Pancreas (tissue), 10 donors: ENCODE results near the gene CRMP1. TPM values are rescaled to one million over a fixed set of nuclear protein-coding genes. Genes with fewer than 3 reads are reported as not detected.

Source experiments
- ATAC-seq, 4 donors: fragments of 200-7000 bp; cut with Tn5 transposase; one replicate each; pipeline versions ENCODE4 v1.8.0 to v1.9.1; 2020; ENCODE audit warnings: mild to moderate bottlenecking in 4 of 4, moderate library complexity in 4 of 4
- DNase-seq, 6 donors: peaks; one replicate each; pipeline ENCODE4 v3.0.0-alpha.2; 2020
- FAIRE-seq: peaks from 2 replicates; lab custom pipeline; 2012; peaks lifted over from hg19 to GRCh38; lab: Jason Lieb, UNC
- H3K27ac ChIP-seq, 4 donors: fragments of 200-600 bp; sonication (generic); 1 replicate in 3 of 4; 2 replicates in 1 of 4; pipeline versions ENCODE4 v1.5.0 to v1.8.0; 2020
- H3K27me3 ChIP-seq, 4 donors: fragments of 200-600 bp; one replicate each; pipeline ENCODE4 v1.8.0; 2021
- H3K36me3 ChIP-seq, 3 donors: fragments of 200-600 bp; sonication (generic) in 1 of 3; one replicate each; pipeline versions ENCODE4 v1.5.0 to v1.8.0; 2020 to 2021
- H3K4me1 ChIP-seq, 3 donors: fragments of 200-600 bp; one replicate each; pipeline ENCODE4 v1.8.0; 2021
- H3K4me3 ChIP-seq, 4 donors: fragments of 200-600 bp; sonication (generic) in 2 of 4; one replicate each; pipeline versions ENCODE4 v1.5.0 to v1.8.0; 2020 to 2021
- H3K9me3 ChIP-seq, 4 donors: fragments of 200-600 bp; one replicate each; pipeline ENCODE4 v1.8.0; 2021
- CTCF ChIP-seq, 4 donors: fragments of 200-600 bp; sonication (generic) in 3 of 4; IDR thresholded peaks; one replicate each; pipeline versions ENCODE4 v1.5.0 to v1.8.0; 2021; ENCODE audit warnings: antibody characterized with exemption in 4 of 4
- WGBS, 2 donors: extraction: QIAGEN DNeasy Blood & Tissue Kit; methylation state at CpG; one replicate each; pipeline ENCODE4 v1.1.7; 2013; 5-methylcytosine and 5-hydroxymethylcytosine counted together
- intact Hi-C, 3 donors: fragments of 100-400 bp; cut with DNase I; formaldehyde crosslinking; loops; one replicate each; pipeline versions ENCODE4 v1.11.1 to v1.14.2; 2022
- polyA plus RNA-seq, 2 donors: library from polyadenylated mRNA; stranded (reverse); fragments of 200-250 nt; gene quantifications; one replicate each; pipeline ENCODE4 v1.2.3, GENCODE V29; 2013
- total RNA-seq, 6 donors: library from RNA; stranded (reverse); fragmentation: NEBNext Ultra II Directional in 4 of 6; extraction: Animal tissue kit (Norgen Biotek cat#: 25700) in 4 of 6; gene quantifications; one replicate each; pipeline versions ENCODE4 v1.2.1 to v1.2.4, GENCODE V29; 2021 to 2023
- donor health status: healthy with polysubstance abuse.
- donor health status: DM: no; HTN: no; CAD: no; lungs with moderate emphysema.
- donor health status: DM: no; HTN: no; CAD: no.
- donor health status: control.
- donor health status: control.
- donor health status: Bipolar disorder and iron deficiency.
- donor health status: DM: yes; HTN: yes; CAD: no.
- donor health status: DM: no; HTN: no; CAD: no.
- donor health status: DM: no; HTN: no; CAD: no.
- donor health status: DM: yes; HTN: yes; CAD: no.

CRMP1 gene
- total and polyA plus RNA-seq, 8 donors: 0.69 to 21.4 (median 2.6) TPM

GRCh38 chr4:5891563-5892322 lies 1.1 kb downstream of the CRMP1 start:
- intact Hi-C loops: no loop called here
- peaks cover 4 to 51% (median 11%) of the 10 kb centered on the region in 4 donors for H3K27me3 ChIP-seq
- no peak for FAIRE-seq

DNA sequence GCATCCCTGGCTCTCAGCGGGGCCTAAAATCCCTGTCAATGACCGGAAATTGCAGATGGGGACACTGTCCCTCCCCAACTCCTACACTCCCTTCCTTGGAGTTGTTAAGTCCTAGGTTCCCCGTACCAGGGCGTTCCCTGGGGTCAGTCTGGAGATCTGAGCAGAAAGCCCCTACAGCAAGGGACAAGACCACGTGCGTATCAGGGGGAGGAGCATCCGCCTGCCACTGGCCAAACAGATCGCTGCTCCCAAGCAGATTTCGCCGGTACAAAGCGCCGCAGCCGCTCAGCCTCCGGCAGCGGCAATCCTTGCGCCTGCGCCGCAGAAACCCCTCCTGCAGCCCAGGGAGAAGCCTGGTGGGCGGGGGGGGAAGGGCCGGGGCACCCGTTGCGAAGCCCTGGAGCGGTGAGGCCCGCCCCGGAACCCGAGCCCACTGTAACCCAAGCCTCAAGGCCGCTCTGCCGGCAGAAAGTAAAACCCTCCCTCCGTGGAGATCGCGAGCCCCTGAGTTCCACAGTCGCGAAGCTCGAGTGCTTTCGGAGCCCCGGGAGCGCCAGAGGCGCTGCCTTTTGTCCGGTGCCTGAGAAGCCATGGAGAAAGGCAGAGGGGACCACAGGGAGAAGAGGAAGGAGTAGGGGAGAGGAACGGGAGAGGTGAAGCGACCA lies 2.7 kb downstream of the CRMP1 start:
- peaks cover 0 to 5% (median 0%) of the 10 kb centered on the region in 3 donors for H3K4me1 ChIP-seq
- peak in 1 of 6 donors; percentile 61 for DNase-seq
- H3K9me3 ChIP-seq: no peaks in the 10 kb centered on the region
- ATAC-seq: peak in 3 of 4 donors; percentile 40 to 69 (median 64)
- no peaks in the 10 kb centered on the region for H3K36me3 ChIP-seq
- 2% methylated on average over 38 to 41 of the region's 41 CpGs for WGBS, 2 donors
- H3K27ac ChIP-seq: no peak overlapping the region
- peaks cover 4 to 51% (median 11%) of the 10 kb centered on the region in 4 donors for H3K27me3 ChIP-seq
- H3K4me3 ChIP-seq: no peak overlapping the region
- intact Hi-C loops: no loop called here
- no peak for TF ChIP-seq CTCF (IDR thresholded peaks at IDR 0.05)
- no peak for FAIRE-seq

More at GRCh38 chr4:5891563-5892322, 1.1 kb downstream of the CRMP1 start:
- ATAC-seq (no peak), DNase-seq (no peak)
- WGBS, 2 donors: 13 to 16% methylated on average over 33 to 34 of the region's 34 CpGs
- Histone ChIP-seq H3K4me1 (peaks cover 0 to 5% (median 0%) of the 10 kb centered on the region in 3 donors), H3K36me3 (no peaks in the 10 kb centered on the region), H3K27ac (no peak overlapping the region), H3K4me3 (no peak overlapping the region), H3K9me3 (no peaks in the 10 kb centered on the region)
- no peak for TF ChIP-seq CTCF (IDR thresholded peaks at IDR 0.05)

- H3K9me3 ChIP-seq: no peaks in the 10 kb centered on the region
- H3K36me3 ChIP-seq: no peaks in the 10 kb centered on the region
- intact Hi-C loops: no loop called here
- DNase-seq: no peak
- peaks cover 0 to 5% (median 0%) of the 10 kb centered on the region in 3 donors for H3K4me1 ChIP-seq
- 23 to 27% methylated on average over 8 of the region's 8 CpGs for WGBS, 2 donors
- FAIRE-seq: no peak
- H3K27ac ChIP-seq: no peak overlapping the region
- ATAC-seq: no peak
- H3K27me3 ChIP-seq: peaks cover 4 to 51% (median 11%) of the 10 kb centered on the region in 4 donors
- TF ChIP-seq CTCF (IDR thresholded peaks at IDR 0.05): no peak
- no peak overlapping the region for H3K4me3 ChIP-seq
Measured at GRCh38 chr4:5889002-5889696, 3.7 kb downstream of the CRMP1 start.

- DNase-seq (peak in 1 of 6 donors; percentile 69), FAIRE-seq (no peak), ATAC-seq (peak in 3 of 4 donors; percentile 24 to 59 (median 47))
- Histone ChIP-seq H3K27me3 (peaks cover 4 to 45% (median 9%) of the 10 kb centered on the region in 4 donors), H3K36me3 (no peaks in the 10 kb centered on the region), H3K4me3 (peak overlapping the region in 3 of 4 donors; percentile 1 to 42 (median 21)), H3K4me1 (peaks cover 0 to 5% (median 0%) of the 10 kb centered on the region in 3 donors), H3K27ac (no peak overlapping the region), H3K9me3 (no peaks in the 10 kb centered on the region)
- intact Hi-C loops: no loop called here
- no peak for TF ChIP-seq CTCF (IDR thresholded peaks at IDR 0.05)
- WGBS, 2 donors: 1% methylated on average over 30 to 80 of the region's 81 CpGs
Measured at GRCh38 chr4:5888222-5889001, 4.5 kb downstream of the CRMP1 start.
